A673 (cell line): Measurements from ENCODE around the gene COLGALT1. TPM values are rescaled to one million over a fixed set of nuclear protein-coding genes. Genes with fewer than 3 reads are reported as not detected.

ENCODE experiments used
- BruUV-seq: library from RNA; stranded (reverse); fragments of 400-500 nt; replicated peaks from 2 replicates; lab custom pipeline; 2021; lab: Mats Ljungman, UMichigan
- CTCF ChIA-PET: fragments of 300-600 bp; sonication (Branson Sonifier 250); formaldehyde crosslinking; loops from one replicate; lab custom pipeline; 2022; ENCODE audit warnings: antibody characterized with exemption; lab: Charles Lee
- POLR2A ChIA-PET: fragments of 300-600 bp; sonication (Branson Sonifier 250); formaldehyde crosslinking; loops from one replicate; lab custom pipeline; 2022; ENCODE audit warnings: antibody characterized with exemption; ENCODE audit not compliant: low non-redundant PET; lab: Charles Lee
- DNase-seq: peaks from one replicate; pipeline ENCODE4 v3.0.0-alpha.2; 2015; ENCODE audit warnings: low spot score
- H3K27ac ChIP-seq: fragments of 200-600 bp; sonication (generic); 2 replicates; pipeline ENCODE4 v1.5.1; 2016; ENCODE audit warnings: mixed run types, low read depth, mild to moderate bottlenecking, mixed read lengths, antibody characterized with exemption, low read length; ENCODE audit not compliant: poor library complexity, severe bottlenecking
- H3K27me3 ChIP-seq: fragments of 200-600 bp; sonication (generic); replicated peaks from 2 replicates; pipeline ENCODE4 v1.6.1; 2017; ENCODE audit warnings: mixed run types, low read depth, mild to moderate bottlenecking, mixed read lengths, antibody characterized with exemption, low read length; ENCODE audit not compliant: insufficient read depth, poor library complexity
- H3K36me3 ChIP-seq: fragments of 200-600 bp; sonication (generic); 2 replicates; pipeline ENCODE4 v1.6.1; 2016; ENCODE audit warnings: mixed run types, mild to moderate bottlenecking, mixed read lengths, antibody characterized with exemption, low read length; ENCODE audit not compliant: insufficient read depth, poor library complexity, severe bottlenecking
- H3K4me1 ChIP-seq: fragments of 200-600 bp; sonication (generic); 2 replicates; pipeline ENCODE4 v1.6.1; 2017; ENCODE audit warnings: mixed run types, mild to moderate bottlenecking, mixed read lengths, antibody characterized with exemption, low read length; ENCODE audit not compliant: insufficient read depth, poor library complexity, severe bottlenecking
- H3K4me3 ChIP-seq: fragments of 200-600 bp; sonication (generic); 2 replicates; pipeline ENCODE4 v1.5.1; 2016; ENCODE audit warnings: low read depth, mixed run types, mild to moderate bottlenecking, mixed read lengths, low read length; ENCODE audit not compliant: poor library complexity, severe bottlenecking
- H3K9me3 ChIP-seq: fragments of 200-600 bp; sonication (generic); 2 replicates; pipeline ENCODE4 v1.6.1; 2016; ENCODE audit warnings: mixed run types, low read depth, mild to moderate bottlenecking, mixed read lengths, antibody characterized with exemption, low read length; ENCODE audit not compliant: poor library complexity, severe bottlenecking
- CTCF ChIP-seq: fragments of 300-800, 200-600 bp; sonication (generic); conservative IDR thresholded peaks from 2 replicates; pipeline ENCODE4 v1.5.1; 2017; ENCODE audit warnings: low read depth, mild to moderate bottlenecking, antibody characterized with exemption, low read length, moderate library complexity, mixed read lengths
- EZH2 ChIP-seq: fragments of 200-600 bp; sonication (generic); IDR thresholded peaks from 2 replicates; pipeline ENCODE4 v1.6.1; 2017; ENCODE audit warnings: borderline replicate concordance, low read depth, mild to moderate bottlenecking, mixed read lengths, antibody characterized with exemption, low read length; ENCODE audit not compliant: poor library complexity, severe bottlenecking
- intact Hi-C: fragments of 100-400 bp; cut with micrococcal nuclease; formaldehyde crosslinking; loops from one replicate; pipeline ENCODE4 v1.10.0; 2022; ENCODE audit not compliant: unreplicated experiment
- total RNA-seq: library from RNA; stranded (reverse); gene quantifications from 2 replicates; pipeline ENCODE4 v1.2.3, GENCODE V29; 2021

Gene COLGALT1
- total RNA-seq, 1 experiment from 2014 or later = 91.3 TPM

- CTCF ChIA-PET = interaction anchor here (0.6 kb wide), 1 partner anchor 16 kb away, joined by 3 read pairs; no protein-coding TSS in a partner anchor
These were observed 28.5 kb upstream of the COLGALT1 start for GRCh38 chr19:17526922-17527321.

GRCh38 chr19:17527326-17527725, 28.1 kb upstream of the COLGALT1 start:
- intact Hi-C loops = no loop called here
- no peak for DNase-seq
- no peaks in the 10 kb centered on the region for H3K27me3 ChIP-seq
- ChIA-PET CTCF (interaction anchor here (0.6 to 0.7 kb wide), 2 partner anchors 14 to 16 kb away, joined by 3 read pairs; no protein-coding TSS in a partner anchor), POLR2A (interaction anchor here (0.6 kb wide), 1 partner anchor 16 kb away, joined by 3 read pairs; the partner anchor contains the start of gene PGLS)
- no peak for TF ChIP-seq EZH2
- TF ChIP-seq CTCF = no peak
- peaks cover 8% of the 10 kb centered on the region for H3K4me1 ChIP-seq
- H3K36me3 ChIP-seq = no peaks in the 10 kb centered on the region
- H3K4me3 ChIP-seq = no peak overlapping the region
- peaks cover 2% of the 10 kb centered on the region for H3K9me3 ChIP-seq
- BruUV-seq = no TSS peak
- H3K27ac ChIP-seq = no peak overlapping the region

More at GRCh38 chr19:17526922-17527321, 28.5 kb upstream of the COLGALT1 start:
- Histone ChIP-seq H3K27ac (no peak overlapping the region), H3K27me3 (no peaks in the 10 kb centered on the region), H3K9me3 (peaks cover 2% of the 10 kb centered on the region), H3K4me1 (peaks cover 8% of the 10 kb centered on the region), H3K36me3 (no peaks in the 10 kb centered on the region), H3K4me3 (no peak overlapping the region)
- intact Hi-C loops = no loop called here
- POLR2A ChIA-PET = interaction anchor here (0.6 kb wide), 1 partner anchor 15 kb away, joined by 3 read pairs; the partner anchor contains the start of gene PGLS
- TF ChIP-seq CTCF (no peak), EZH2 (no peak)
- DNase-seq = no peak
- BruUV-seq = no TSS peak

GRCh38 chr19:17528610-17529009, 26.8 kb upstream of the COLGALT1 start:
- H3K4me1 ChIP-seq = peaks cover 8% of the 10 kb centered on the region
- ChIA-PET POLR2A (no interaction called here), CTCF (no interaction called here)
- DNase-seq = no peak
- no peak overlapping the region for H3K4me3 ChIP-seq
- intact Hi-C loops = no loop called here
- peaks cover 2% of the 10 kb centered on the region for H3K9me3 ChIP-seq
- BruUV-seq = no TSS peak
- H3K27ac ChIP-seq = no peak overlapping the region
- no peaks in the 10 kb centered on the region for H3K27me3 ChIP-seq
- no peak for TF ChIP-seq CTCF
- TF ChIP-seq EZH2 = no peak
- H3K36me3 ChIP-seq = no peaks in the 10 kb centered on the region
